Dendritic cell treated with granulocyte-macrophage colony-stimulating factor and Interleukin-4, amounts not matched to agents 40 ng/mL and 50 ng/mL, for 4 days (primary cell): ENCODE measurements around the gene BCLAF1.
A peak's percentile ranks its signal among the peaks of the same experiment; 100 is the strongest.

Experiments used
- H3K27ac Mint-ChIP-seq: one replicate; pipeline ENCODE4 v1.8.0; 2022; ENCODE audit warnings: mild to moderate bottlenecking, mixed read lengths
- H3K27me3 Mint-ChIP-seq: one replicate; pipeline ENCODE4 v1.8.0; 2022; ENCODE audit warnings: mild to moderate bottlenecking, mixed read lengths
- H3K36me3 Mint-ChIP-seq: one replicate; pipeline ENCODE4 v1.8.0; 2022; ENCODE audit warnings: low read depth, mixed read lengths
- H3K4me1 Mint-ChIP-seq: one replicate; pipeline ENCODE4 v1.8.0; 2022; ENCODE audit warnings: low read depth, mixed read lengths
- H3K4me3 Mint-ChIP-seq: one replicate; pipeline ENCODE4 v1.8.0; 2022; ENCODE audit warnings: mild to moderate bottlenecking, moderate library complexity, mixed read lengths
- H3K9me3 Mint-ChIP-seq: one replicate; pipeline ENCODE4 v1.8.0; 2022; ENCODE audit warnings: mixed read lengths
- intact Hi-C: fragments of 100-400 bp; cut with micrococcal nuclease; formaldehyde crosslinking; loops from one replicate; pipeline ENCODE4 v1.15.0; 2022

The BCLAF1 gene

DNA sequence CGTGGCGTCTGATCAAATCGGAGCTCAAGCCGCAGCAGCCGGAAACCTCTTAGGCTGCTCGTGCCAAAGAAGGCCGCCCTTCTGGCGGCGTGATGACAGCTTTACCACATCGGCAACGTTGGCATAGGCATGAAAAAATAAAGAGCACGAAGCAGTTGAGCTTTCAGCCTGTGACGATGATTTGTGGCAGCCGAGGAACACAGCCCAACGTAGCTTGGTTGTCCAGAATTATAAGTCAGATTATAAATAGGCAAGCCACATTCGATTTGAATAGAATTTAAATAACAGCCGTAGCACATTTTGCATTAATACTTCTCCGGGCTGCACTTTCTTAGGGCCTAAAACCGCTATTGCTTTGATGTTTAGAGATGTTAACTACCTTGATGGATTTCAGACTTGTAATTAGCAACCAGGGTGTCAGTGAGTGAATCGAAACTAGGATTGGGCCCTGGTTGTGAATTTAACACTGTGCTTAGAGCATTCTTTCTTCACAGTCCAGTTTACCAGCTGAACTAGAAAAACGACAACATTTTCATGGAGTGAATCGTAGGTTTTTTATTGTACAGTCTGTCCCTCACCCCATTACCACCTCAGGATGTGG, 864 bp upstream of the BCLAF1 start:
- Mint-ChIP-seq H3K27me3 (no peaks in the 10 kb centered on the region), H3K9me3 (no peaks in the 10 kb centered on the region), H3K4me3 (peak overlapping the region; percentile 99), H3K36me3 (peaks cover 23% of the 10 kb centered on the region), H3K4me1 (peaks cover 27% of the 10 kb centered on the region), H3K27ac (peak overlapping the region; percentile 100)
- intact Hi-C loops: loop anchor here (5.0 kb wide), 1 partner anchor 793 kb away; the partner anchor contains the start of gene AHI1

DNA sequence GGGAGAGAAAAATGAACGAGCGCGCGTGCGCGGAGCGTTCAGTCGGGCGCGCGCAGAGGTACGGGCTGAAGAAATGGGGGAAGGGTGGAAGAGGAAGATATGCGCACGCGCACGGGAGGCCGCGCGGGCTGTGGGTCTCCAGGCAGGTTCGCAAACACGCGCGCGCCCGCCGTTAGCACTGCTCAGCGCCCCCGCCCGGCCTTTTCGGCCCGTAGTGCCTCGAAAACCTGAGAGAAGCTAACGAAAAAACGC, 393 bp downstream of the BCLAF1 start:
- Mint-ChIP-seq H3K27ac (peak overlapping the region; percentile 100), H3K4me1 (peaks cover 39% of the 10 kb centered on the region), H3K4me3 (peak overlapping the region; percentile 99), H3K9me3 (no peaks in the 10 kb centered on the region), H3K36me3 (peaks cover 30% of the 10 kb centered on the region), H3K27me3 (no peaks in the 10 kb centered on the region)
- intact Hi-C loops: loop anchor here (5.0 kb wide), 1 partner anchor 37 kb away; the partner anchor contains the start of gene MTFR2

DNA sequence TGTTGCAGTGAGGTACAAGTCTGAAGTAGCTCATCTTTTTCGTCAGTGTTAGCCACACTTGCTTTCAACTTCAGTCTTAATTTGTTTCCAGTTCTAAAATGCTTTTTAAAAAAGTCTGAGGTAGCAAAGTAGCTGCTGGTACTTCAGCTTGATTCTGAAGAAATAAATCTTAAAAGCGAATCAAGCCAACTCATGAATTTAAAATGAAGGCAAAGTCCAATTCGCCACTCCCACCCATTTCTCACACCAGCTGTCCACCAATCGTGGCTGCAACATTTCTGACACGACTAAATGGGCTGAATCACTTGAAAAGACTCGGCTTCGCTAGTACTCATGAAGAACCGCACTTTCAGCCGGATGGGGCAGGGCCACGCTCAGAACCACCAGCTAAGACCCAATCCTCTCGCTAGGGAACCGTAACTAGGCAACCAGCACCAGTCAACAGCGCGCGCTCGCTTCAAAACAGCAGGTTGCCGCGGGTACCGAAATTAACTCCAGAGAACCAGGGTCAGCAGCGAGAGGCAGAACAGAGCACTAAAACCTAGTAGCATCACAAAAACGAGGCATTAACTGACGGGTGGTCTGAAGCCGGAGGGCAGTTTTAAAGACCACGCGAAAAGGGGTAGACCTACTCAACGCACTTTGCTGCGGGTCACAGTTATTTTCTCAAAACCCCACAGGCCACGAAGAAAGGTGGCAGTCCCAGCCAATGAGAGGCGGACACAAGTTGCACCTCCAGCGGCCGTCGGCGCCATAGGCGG, 900 bp downstream of the BCLAF1 start:
- Mint-ChIP-seq H3K4me3 (peak overlapping the region; percentile 99), H3K27me3 (no peaks in the 10 kb centered on the region), H3K4me1 (peaks cover 39% of the 10 kb centered on the region), H3K27ac (peak overlapping the region; percentile 100), H3K9me3 (no peaks in the 10 kb centered on the region), H3K36me3 (peaks cover 30% of the 10 kb centered on the region)
- intact Hi-C loops: loop anchor here (5.0 kb wide), 1 partner anchor 36 kb away; the partner anchor contains the start of gene MTFR2

DNA sequence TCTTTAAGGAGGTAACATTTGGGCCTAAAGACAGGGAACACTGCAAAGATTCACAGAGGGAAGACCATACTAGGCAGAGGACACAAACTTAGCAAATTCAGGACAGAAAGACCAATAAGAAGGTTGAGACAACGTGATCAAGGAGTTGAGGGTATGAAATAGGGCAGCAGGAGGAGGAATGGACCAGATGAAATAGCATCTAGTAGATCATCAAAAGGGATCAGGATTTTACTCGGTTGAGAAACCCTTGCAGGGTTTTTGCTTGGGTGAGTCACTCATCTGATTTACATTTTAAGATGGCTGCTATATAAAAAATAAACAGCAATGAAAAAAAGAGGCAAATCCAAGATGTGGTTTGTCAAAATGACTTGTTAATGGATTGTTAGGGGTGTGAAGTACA, 4.7 kb downstream of the BCLAF1 start:
- Mint-ChIP-seq H3K27ac (no peak overlapping the region), H3K4me3 (no peak overlapping the region), H3K9me3 (no peaks in the 10 kb centered on the region), H3K27me3 (no peaks in the 10 kb centered on the region), H3K36me3 (peaks cover 54% of the 10 kb centered on the region), H3K4me1 (peaks cover 56% of the 10 kb centered on the region)
- intact Hi-C loops: loop anchor here (5.0 kb wide), 2 partner anchors 32 to 33 kb away; partner anchors contain the start of gene MTFR2

DNA sequence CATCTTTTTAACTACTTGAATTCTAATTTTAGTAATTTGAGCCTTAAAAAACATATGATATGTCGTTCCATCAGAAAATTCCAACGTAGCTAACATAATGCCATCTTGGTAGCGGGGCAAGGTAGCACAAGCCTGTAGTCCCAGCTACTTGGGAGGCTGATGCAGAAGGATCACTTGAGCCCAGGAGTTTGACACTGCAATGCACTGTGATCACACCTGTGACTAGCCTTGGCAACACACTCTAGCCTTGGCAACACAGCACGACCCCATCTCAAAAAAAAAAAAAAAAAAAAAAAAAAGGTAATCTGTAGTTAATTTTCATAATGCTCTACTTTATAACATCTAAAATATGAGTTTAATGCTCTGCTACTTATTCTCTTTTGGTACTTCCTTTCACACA, 6.7 kb downstream of the BCLAF1 start:
- intact Hi-C loops: loop anchor here (5.0 kb wide), 1 partner anchor 34 kb away; no protein-coding TSS in a partner anchor
- no peaks in the 10 kb centered on the region for H3K9me3 Mint-ChIP-seq
- no peak overlapping the region for H3K4me3 Mint-ChIP-seq
- peaks cover 49% of the 10 kb centered on the region for H3K36me3 Mint-ChIP-seq
- no peak overlapping the region for H3K27ac Mint-ChIP-seq
- H3K27me3 Mint-ChIP-seq: no peaks in the 10 kb centered on the region
- H3K4me1 Mint-ChIP-seq: peaks cover 49% of the 10 kb centered on the region

DNA sequence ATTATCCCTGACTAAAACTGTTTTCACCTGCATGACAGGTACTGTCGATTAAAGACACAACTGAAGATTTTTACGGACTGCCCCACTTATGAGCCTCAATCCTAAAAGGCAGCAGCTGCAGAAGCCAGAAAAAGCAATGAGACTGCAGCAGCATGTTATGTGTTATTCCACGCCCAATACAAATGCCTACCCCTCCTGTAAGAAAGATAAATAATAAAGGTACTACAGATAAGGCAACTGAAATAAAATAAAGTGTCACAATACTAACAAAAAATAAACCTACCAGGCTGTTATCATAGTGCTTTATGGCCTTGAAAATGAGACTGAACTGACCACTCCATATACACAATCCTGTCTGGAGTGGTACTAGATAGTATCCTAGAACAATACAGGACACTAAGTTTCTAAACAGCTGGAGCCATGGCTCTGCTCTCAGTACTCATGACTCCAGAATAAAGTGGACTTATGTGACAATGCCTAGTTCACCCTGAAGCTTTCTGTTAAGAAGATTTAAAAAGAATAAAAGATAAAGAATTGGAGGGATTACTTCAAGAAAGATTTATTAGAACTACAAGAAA, 9.5 kb downstream of the BCLAF1 start:
- peaks cover 68% of the 10 kb centered on the region for H3K36me3 Mint-ChIP-seq
- no peak overlapping the region for H3K27ac Mint-ChIP-seq
- H3K4me1 Mint-ChIP-seq: peaks cover 30% of the 10 kb centered on the region
- H3K27me3 Mint-ChIP-seq: no peaks in the 10 kb centered on the region
- intact Hi-C loops: loop anchor here (5.0 kb wide), 1 partner anchor 37 kb away; no protein-coding TSS in a partner anchor
- H3K9me3 Mint-ChIP-seq: no peaks in the 10 kb centered on the region
- no peak overlapping the region for H3K4me3 Mint-ChIP-seq

DNA sequence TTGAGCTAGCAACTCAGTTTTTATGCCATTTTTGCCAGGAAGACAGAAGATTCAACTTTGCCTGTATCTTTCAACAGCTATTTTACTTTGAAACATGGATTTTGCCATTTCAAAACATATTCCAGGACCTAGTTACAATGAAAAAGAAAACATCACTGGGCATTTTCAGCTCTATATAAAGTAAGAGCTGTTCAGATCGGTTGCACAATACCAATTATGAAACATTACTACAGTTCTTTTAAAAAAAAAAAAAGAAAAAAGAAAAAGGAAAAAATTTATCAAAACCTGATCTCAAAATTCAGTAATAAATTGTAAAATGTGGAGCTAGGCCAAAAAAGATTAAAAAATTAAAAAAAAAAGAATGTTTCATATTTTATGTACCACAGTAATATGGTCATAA, 15.6 kb downstream of the BCLAF1 start:
- Mint-ChIP-seq H3K4me3 (no peak overlapping the region), H3K4me1 (no peaks in the 10 kb centered on the region), H3K27me3 (no peaks in the 10 kb centered on the region), H3K27ac (no peak overlapping the region), H3K36me3 (peaks cover 92% of the 10 kb centered on the region), H3K9me3 (no peaks in the 10 kb centered on the region)
- intact Hi-C loops: no loop called here

DNA sequence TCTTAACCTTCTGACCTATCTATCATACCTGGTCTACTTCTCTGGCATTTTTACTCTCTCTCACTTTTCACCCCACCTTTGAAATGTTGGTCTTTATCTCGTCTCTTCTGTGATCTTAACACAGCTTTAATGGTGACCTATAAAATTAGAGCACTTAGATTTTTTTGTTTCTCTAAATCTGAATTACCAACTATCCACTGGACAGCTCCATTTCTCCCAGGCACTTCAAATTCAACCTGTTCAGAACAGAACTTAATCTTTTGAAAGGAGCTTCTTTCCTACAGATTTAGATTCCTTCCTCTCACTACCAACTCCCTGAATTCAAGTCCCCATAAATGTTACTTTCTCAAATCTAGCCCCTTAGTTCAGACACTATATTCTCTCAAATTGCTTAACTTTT, 24.5 kb downstream of the BCLAF1 start:
- H3K4me3 Mint-ChIP-seq: no peak overlapping the region
- no peaks in the 10 kb centered on the region for H3K9me3 Mint-ChIP-seq
- no peaks in the 10 kb centered on the region for H3K27me3 Mint-ChIP-seq
- intact Hi-C loops: no loop called here
- H3K36me3 Mint-ChIP-seq: peaks cover 92% of the 10 kb centered on the region
- H3K4me1 Mint-ChIP-seq: peaks cover 14% of the 10 kb centered on the region
- no peak overlapping the region for H3K27ac Mint-ChIP-seq

DNA sequence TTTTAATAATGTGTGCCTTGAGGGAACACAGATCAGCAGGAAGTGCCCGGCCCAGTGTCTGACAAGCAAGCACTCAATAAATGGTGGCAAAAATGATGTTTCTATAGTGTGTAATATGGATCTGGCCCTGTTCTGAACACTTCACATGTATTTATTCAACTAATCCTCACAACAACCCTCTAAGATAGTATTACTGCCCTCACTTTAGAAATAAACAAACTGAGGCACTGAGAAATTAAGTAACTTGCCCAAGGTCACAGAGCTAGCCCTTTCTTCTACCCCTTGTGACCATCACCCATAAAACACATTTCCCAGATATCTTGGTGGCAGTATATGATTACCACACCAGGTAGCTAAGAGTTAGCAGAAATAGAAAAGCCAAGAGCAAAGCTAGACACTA, 26.7 kb downstream of the BCLAF1 start:
- Mint-ChIP-seq H3K27me3 (no peaks in the 10 kb centered on the region), H3K27ac (no peak overlapping the region), H3K36me3 (peaks cover 82% of the 10 kb centered on the region), H3K9me3 (no peaks in the 10 kb centered on the region), H3K4me1 (peaks cover 14% of the 10 kb centered on the region), H3K4me3 (no peak overlapping the region)
- intact Hi-C loops: no loop called here

DNA sequence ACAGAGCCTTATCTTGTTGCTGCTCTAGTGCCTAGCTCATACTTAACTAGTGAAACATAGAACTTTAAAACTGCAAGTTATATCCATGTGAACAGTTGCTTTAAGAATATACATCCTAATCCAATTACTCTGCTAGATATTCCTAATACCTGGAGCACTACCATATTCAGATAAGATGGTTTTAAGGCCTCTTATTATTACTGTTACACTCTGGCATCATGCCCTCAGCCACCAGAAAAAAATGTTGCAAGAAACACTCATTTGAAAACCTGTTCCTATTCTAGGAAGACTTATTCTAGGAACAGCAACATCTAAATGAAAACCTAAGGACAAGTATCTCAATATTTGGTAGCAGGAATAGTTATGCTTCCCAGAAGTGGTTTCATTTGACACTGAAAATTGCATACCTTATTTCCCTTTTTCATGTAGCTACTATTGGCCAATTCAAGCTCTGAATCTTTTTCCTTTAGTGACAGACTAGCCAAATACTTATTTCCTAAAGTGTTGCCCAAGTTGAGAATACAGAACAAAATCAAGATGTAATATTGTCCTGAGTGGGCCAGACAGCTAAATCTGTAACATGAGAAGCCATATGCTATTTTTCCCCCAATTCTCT, 34.7 kb downstream of the BCLAF1 start:
- Mint-ChIP-seq H3K4me1 (peaks cover 26% of the 10 kb centered on the region), H3K27me3 (no peaks in the 10 kb centered on the region), H3K9me3 (no peaks in the 10 kb centered on the region), H3K4me3 (no peak overlapping the region), H3K36me3 (peaks cover 18% of the 10 kb centered on the region), H3K27ac (no peak overlapping the region)
- intact Hi-C loops: loop anchor here (5.0 kb wide), 2 partner anchors 32 to 297 kb away; partner anchors contain the start of genes BCLAF1 and MAP7

DNA sequence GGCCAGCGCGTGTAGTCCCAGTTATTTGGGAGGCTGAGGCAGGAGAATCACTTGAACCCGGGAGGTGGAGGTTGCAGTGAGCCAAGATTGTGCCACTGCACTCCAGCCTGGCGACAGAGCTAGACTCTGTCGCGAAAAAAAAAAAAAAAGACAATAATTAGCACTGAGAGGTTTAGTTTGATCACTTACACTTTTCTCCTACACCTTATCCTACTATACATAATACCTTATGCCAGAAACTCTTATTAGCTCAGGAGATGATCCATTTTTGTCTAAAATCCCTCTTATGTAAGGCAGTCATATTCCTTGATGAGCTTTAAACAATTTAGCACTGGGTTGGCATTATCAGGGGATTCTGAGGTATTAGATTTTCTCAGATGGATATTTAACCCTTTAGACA, 35.9 kb downstream of the BCLAF1 start:
- Mint-ChIP-seq H3K36me3 (peaks cover 17% of the 10 kb centered on the region), H3K27ac (no peak overlapping the region), H3K27me3 (no peaks in the 10 kb centered on the region), H3K4me1 (peaks cover 38% of the 10 kb centered on the region), H3K4me3 (no peak overlapping the region), H3K9me3 (no peaks in the 10 kb centered on the region)
- intact Hi-C loops: loop anchor here (5.0 kb wide), 2 partner anchors 34 to 299 kb away; partner anchors contain the start of genes BCLAF1 and MAP7

DNA sequence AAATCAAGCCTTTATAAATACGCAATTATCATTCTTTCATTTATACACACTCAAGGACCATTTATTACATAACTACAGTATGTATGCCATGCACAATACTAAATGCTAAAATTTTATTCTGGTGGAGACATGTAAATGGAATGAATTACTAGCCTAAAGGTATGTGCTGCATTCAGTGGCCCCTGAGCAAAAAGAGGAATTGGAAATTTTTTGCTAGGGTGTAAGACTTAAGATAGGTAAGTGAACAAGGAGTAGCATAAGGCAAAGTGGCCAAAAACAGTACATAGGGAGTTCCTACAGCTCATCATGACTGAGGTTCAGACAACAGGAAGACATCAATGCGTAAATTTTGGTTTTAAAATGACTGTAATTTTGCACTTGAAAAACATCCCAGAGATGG, 37.2 kb downstream of the BCLAF1 start:
- Mint-ChIP-seq H3K27ac (no peak overlapping the region), H3K9me3 (no peaks in the 10 kb centered on the region), H3K4me1 (peaks cover 41% of the 10 kb centered on the region), H3K27me3 (no peaks in the 10 kb centered on the region), H3K4me3 (no peak overlapping the region), H3K36me3 (peaks cover 8% of the 10 kb centered on the region)
- intact Hi-C loops: loop anchor here (5.0 kb wide), 2 partner anchors 35 to 300 kb away; partner anchors contain the start of genes BCLAF1 and MAP7

DNA sequence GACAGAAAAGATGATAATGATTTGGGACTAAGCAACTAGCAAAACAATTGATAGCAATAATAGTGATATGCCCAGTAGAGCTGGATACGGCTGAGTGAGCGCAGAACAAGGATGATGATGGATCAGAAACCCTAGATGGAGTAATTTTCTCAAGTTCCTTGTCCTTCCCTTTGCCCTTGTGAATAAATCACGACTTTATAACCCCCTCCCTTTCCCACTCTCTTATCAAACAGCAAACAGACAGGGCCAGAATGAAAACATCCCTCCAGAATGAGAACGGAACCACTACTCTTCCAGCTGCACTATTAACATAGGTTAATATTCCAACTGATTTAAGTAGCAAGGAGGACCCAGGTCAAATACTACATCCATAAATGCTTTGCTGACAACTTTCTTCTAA, 38.3 kb downstream of the BCLAF1 start:
- Mint-ChIP-seq H3K4me3 (no peak overlapping the region), H3K4me1 (peaks cover 41% of the 10 kb centered on the region), H3K27ac (no peak overlapping the region), H3K36me3 (peaks cover 18% of the 10 kb centered on the region), H3K9me3 (no peaks in the 10 kb centered on the region), H3K27me3 (no peaks in the 10 kb centered on the region)
- intact Hi-C loops: loop anchor here (5.0 kb wide), 2 partner anchors 36 to 301 kb away; partner anchors contain the start of genes BCLAF1 and MAP7

DNA sequence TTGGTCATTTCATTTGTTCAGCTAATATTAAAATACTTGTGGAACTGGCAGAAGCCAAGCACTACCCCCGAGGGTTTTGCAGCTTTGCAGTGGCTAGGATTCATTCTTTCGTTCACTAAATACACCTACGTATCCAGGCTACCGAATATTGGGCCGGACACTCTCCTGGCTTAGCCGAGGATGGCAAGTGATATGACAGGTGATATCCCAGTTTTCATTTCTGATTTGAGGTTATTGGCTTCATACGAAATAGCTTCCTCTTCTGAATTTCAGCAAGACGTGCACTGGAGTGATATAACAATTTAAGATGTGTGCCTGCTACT, 39.0 kb downstream of the BCLAF1 start:
- Mint-ChIP-seq H3K27me3 (no peaks in the 10 kb centered on the region), H3K9me3 (no peaks in the 10 kb centered on the region), H3K4me3 (peak overlapping the region; percentile 98), H3K36me3 (peaks cover 19% of the 10 kb centered on the region), H3K4me1 (peaks cover 41% of the 10 kb centered on the region), H3K27ac (peak overlapping the region; percentile 88)
- intact Hi-C loops: loop anchor here (5.0 kb wide), 2 partner anchors 37 to 302 kb away; partner anchors contain the start of genes BCLAF1 and MAP7
